ENCODE measurements around the gene NPM1. TPM values are rescaled to one million over a fixed set of nuclear protein-coding genes. Genes with fewer than 3 reads are reported as not detected.

The NPM1 gene
- total RNA-seq, 1 donor from 2014 or later: 1,157 TPM

DNA sequence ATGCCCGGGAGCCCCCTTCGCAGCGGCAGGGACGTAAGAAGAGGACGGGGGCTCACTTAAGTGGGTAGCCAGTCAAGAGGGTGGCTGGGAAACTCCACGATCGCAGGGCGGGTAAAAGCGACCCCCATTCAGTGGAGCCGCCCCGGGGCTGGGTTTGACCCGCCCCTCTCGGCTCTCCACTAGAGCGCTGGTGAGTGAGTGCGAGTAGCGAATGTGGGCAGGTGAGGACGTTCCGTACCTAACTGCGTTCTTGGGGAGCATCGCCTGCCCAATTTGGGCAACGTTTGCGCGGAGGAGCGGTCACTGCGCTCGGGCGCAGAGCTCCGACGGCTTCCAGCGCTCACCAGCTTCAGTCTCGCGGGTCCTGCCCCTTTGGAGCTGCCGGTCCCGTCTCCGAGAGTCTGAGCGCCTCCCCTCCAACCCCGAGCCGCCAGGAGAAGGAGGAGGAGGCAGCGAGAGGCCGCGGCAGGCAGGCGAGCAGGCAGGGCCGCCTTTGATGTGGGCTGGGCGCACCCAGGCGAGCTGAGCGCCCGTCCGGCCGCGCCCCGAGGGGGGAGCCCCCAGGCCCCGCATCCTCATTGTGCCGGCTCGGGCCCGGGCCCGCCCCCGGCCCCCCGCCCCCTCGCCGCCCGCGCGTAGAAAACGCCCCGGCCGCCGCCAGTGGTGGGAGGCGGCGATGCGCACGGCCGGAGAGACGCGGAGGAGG, 31.5 kb downstream of the NPM1 start, which contains the start of gene FGF18:
TSS of gene FGF18 (plus strand) at position 666 of the 706 bp plus-strand sequence. CDS start 553 bp downstream, outside the sequence.
- H3K27me3 Mint-ChIP-seq (ENCODE audit: unreplicated experiment): peaks cover 3% of the 10 kb centered on the region
- TF ChIP-seq, protein P1, sequence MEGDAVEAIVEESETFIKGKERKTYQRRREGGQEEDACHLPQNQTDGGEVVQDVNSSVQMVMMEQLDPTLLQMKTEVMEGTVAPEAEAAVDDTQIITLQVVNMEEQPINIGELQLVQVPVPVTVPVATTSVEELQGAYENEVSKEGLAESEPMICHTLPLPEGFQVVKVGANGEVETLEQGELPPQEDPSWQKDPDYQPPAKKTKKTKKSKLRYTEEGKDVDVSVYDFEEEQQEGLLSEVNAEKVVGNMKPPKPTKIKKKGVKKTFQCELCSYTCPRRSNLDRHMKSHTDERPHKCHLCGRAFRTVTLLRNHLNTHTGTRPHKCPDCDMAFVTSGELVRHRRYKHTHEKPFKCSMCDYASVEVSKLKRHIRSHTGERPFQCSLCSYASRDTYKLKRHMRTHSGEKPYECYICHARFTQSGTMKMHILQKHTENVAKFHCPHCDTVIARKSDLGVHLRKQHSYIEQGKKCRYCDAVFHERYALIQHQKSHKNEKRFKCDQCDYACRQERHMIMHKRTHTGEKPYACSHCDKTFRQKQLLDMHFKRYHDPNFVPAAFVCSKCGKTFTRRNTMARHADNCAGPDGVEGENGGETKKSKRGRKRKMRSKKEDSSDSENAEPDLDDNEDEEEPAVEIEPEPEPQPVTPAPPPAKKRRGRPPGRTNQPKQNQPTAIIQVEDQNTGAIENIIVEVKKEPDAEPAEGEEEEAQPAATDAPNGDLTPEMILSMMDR (IDR thresholded peaks at IDR 0.05): peak; percentile 11
- peaks cover 2% of the 10 kb centered on the region for H3K36me3 Mint-ChIP-seq (ENCODE audit: unreplicated experiment)
- H3K9me3 Mint-ChIP-seq (ENCODE audit: unreplicated experiment): no peaks in the 10 kb centered on the region
- peak; percentile 87 for DNase-seq (ENCODE audit: extremely low spot score, unreplicated experiment)
- peaks cover 23% of the 10 kb centered on the region for H3K4me1 Mint-ChIP-seq (ENCODE audit: unreplicated experiment)
- peak within 1 kb of the TSS; percentile 72 for H3K27ac Mint-ChIP-seq (ENCODE audit: unreplicated experiment)
- H3K4me3 Mint-ChIP-seq (ENCODE audit: unreplicated experiment): peak within 1 kb of the TSS; percentile 77

DNA sequence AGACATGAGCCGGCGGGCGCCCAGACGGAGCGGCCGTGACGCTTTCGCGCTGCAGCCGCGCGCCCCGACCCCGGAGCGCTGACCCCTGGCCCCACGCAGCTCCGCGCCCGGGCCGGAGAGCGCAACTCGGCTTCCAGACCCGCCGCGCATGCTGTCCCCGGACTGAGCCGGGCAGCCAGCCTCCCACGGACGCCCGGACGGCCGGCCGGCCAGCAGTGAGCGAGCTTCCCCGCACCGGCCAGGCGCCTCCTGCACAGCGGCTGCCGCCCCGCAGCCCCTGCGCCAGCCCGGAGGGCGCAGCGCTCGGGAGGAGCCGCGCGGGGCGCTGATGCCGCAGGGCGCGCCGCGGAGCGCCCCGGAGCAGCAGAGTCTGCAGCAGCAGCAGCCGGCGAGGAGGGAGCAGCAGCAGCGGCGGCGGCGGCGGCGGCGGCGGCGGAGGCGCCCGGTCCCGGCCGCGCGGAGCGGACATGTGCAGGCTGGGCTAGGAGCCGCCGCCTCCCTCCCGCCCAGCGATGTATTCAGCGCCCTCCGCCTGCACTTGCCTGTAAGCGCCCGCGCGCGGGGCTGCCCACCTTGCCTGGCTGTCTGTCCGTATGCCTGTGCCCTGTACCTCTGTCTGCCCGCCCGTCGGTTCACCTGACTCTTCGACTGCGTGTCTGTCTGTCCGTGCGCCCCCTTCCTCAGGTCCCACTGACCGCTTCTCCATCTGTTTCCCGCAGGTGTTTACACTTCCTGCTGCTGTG, 32.2 kb downstream of the NPM1 start:
- TF ChIP-seq, protein P1 (IDR thresholded peaks at IDR 0.05): no peak
- H3K9me3 Mint-ChIP-seq (ENCODE audit: unreplicated experiment): no peaks in the 10 kb centered on the region
- peaks cover 23% of the 10 kb centered on the region for H3K4me1 Mint-ChIP-seq (ENCODE audit: unreplicated experiment)
- H3K27me3 Mint-ChIP-seq (ENCODE audit: unreplicated experiment): peaks cover 3% of the 10 kb centered on the region
- H3K36me3 Mint-ChIP-seq (ENCODE audit: unreplicated experiment): no peaks in the 10 kb centered on the region
- peak; percentile 84 for DNase-seq (ENCODE audit: extremely low spot score, unreplicated experiment)
- H3K4me3 Mint-ChIP-seq (ENCODE audit: unreplicated experiment): peak overlapping the region; percentile 69
- no peak overlapping the region for H3K27ac Mint-ChIP-seq (ENCODE audit: unreplicated experiment)

DNA sequence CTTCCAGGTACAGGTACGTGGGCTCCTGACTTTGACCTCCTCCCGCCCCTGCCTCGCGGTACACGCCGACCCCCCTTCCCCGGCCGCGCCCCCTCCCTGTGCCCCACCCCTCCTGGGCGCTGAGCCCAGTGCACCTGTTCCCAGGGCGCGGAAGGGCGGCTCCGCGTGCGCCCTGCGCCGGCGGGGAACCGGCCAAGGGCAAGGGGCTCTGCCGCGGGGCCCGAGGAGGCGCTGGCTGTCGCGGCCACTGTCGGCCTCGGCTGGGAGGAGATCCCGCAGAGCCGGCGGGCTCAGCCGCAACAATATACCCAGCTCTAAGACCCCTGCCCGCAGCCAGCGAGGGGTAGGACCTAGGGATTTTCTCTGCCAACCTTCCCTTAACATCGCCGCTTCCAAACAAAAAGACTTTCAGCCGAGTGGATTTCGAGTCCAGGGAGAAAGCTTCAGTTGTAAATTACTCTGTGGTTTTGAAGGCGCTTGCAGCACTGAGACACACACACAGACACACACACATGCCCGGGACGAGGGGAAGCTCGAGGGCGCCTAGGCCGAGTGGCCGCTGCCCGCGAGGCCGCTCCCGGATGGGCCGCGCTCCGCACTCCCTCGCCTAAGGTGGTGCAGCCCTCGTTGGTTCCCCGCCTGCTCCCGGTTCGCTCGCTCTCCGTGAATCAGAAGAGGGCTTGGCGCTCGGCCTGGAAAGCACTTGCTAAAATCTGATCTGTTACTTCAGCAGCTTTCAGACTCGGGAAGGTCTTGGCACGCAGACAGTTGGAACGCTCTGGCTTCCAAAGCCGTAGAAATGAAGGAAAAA, 33.0 kb downstream of the NPM1 start:
- H3K27ac Mint-ChIP-seq (ENCODE audit: unreplicated experiment): peak overlapping the region; percentile 37

DNA sequence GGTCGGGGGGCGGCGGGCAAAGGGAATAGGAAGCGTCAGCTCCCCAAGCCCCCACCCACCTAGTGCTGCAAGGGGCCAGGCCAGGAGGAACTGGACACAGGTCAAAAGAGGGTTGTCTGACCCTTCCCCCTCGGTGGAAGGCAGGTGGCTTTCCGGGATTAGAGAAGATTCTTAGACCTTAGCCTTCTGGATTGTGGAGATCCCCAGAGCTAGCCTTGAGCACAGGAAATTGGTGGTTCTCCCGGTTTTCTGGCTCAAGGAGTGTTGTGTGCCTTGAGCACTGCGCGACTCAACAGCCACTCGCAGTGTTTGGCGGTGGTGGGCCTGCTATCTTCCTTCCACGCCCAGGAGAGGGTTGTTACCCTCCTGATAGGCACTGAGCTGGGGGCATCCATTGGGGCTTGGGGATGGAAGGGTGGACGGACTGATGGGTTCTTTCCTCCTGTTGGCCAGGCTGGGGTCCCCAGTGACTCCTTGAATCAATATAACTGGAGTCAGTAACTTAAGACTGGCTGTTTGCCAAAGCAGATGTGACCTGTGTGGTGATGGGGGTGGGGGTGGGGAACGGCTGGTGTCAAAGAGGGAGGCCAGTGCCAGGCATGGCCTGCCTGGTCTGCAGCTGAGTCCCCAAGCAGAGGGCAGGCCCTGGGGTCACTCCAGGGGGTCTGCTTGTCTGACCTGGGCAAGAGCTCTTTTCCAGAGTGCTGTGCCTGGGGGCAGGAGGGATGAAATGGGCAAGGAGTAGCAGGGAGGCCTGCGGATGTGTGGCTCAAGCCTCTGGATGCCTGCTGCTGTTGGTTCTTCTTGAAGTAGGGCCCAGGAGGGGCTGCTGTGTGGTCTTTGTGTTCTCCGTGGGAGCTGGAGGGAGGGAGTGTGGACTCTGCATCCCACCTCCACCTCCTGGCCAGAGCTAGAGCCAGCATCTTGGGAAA, 33.9 kb downstream of the NPM1 start:
- DNase-seq (ENCODE audit: extremely low spot score, unreplicated experiment): peak; percentile 82
- no peak overlapping the region for H3K27ac Mint-ChIP-seq (ENCODE audit: unreplicated experiment)
- H3K36me3 Mint-ChIP-seq (ENCODE audit: unreplicated experiment): no peaks in the 10 kb centered on the region
- peaks cover 23% of the 10 kb centered on the region for H3K4me1 Mint-ChIP-seq (ENCODE audit: unreplicated experiment)
- TF ChIP-seq, protein P1 (IDR thresholded peaks at IDR 0.05): no peak
- no peaks in the 10 kb centered on the region for H3K9me3 Mint-ChIP-seq (ENCODE audit: unreplicated experiment)
- peak overlapping the region; percentile 66 for H3K4me3 Mint-ChIP-seq (ENCODE audit: unreplicated experiment)
- peaks cover 3% of the 10 kb centered on the region for H3K27me3 Mint-ChIP-seq (ENCODE audit: unreplicated experiment)

More for the DNA sequence above, 33.0 kb downstream of the NPM1 start:
- peak; percentile 83 for DNase-seq (ENCODE audit: extremely low spot score, unreplicated experiment)
- peaks cover 23% of the 10 kb centered on the region for H3K4me1 Mint-ChIP-seq (ENCODE audit: unreplicated experiment)
- H3K27me3 Mint-ChIP-seq (ENCODE audit: unreplicated experiment): peaks cover 3% of the 10 kb centered on the region
- TF ChIP-seq, protein P1 (IDR thresholded peaks at IDR 0.05): no peak
- H3K4me3 Mint-ChIP-seq (ENCODE audit: unreplicated experiment): peak overlapping the region; percentile 69
- no peaks in the 10 kb centered on the region for H3K36me3 Mint-ChIP-seq (ENCODE audit: unreplicated experiment)
- no peaks in the 10 kb centered on the region for H3K9me3 Mint-ChIP-seq (ENCODE audit: unreplicated experiment)
